Mesothelial cell of epicardium (in vitro differentiated cells): ENCODE data around the gene CCDC154. TPM values are rescaled to one million over a fixed set of nuclear protein-coding genes. Genes with fewer than 3 reads are reported as not detected.
"Not testable (repeated sequence)": the region's sequence is repeated elsewhere in the genome, so short reads cannot be mapped to it uniquely, and the experiment has no call there.

Source experiments
- DNase-seq, 2 experiments: peaks; one replicate each; pipeline ENCODE4 v3.0.0; 2021; ENCODE audit warnings: low spot score in 2 of 2; ENCODE audit not compliant: unreplicated experiment in 2 of 2
- H3K27ac Mint-ChIP-seq: 2 replicates; pipeline ENCODE4 v1.8.0; 2021; ENCODE audit warnings: mixed read lengths
- H3K27me3 Mint-ChIP-seq: 2 replicates; pipeline ENCODE4 v1.8.0; 2021; ENCODE audit warnings: low read depth, mixed read lengths
- H3K36me3 Mint-ChIP-seq: 2 replicates; pipeline ENCODE4 v1.8.0; 2021; ENCODE audit warnings: mixed read lengths
- H3K4me1 Mint-ChIP-seq: 2 replicates; pipeline ENCODE4 v1.8.0; 2021; ENCODE audit warnings: mixed read lengths
- H3K4me3 Mint-ChIP-seq: 2 replicates; pipeline ENCODE4 v1.8.0; 2021; ENCODE audit warnings: mild to moderate bottlenecking, moderate library complexity, mixed read lengths
- H3K9me3 Mint-ChIP-seq: 2 replicates; pipeline ENCODE4 v1.8.0; 2021; ENCODE audit warnings: mixed read lengths
- CTCF ChIP-seq: fragments of 200-600 bp; sonication (generic); IDR thresholded peaks from one replicate; pipeline ENCODE4 v1.5.0; 2021; ENCODE audit warnings: antibody characterized with exemption; ENCODE audit not compliant: unreplicated experiment
- total RNA-seq: library from RNA; stranded (reverse); gene quantifications from 3 replicates; pipeline ENCODE4 v1.2.1, GENCODE V29; 2021

Gene CCDC154
- total RNA-seq, 1 donor from 2014 or later: 5.6 TPM

- TF ChIP-seq CTCF: no peak
- H3K4me3 Mint-ChIP-seq: no peak overlapping the region
- no peaks in the 10 kb centered on the region for H3K27me3 Mint-ChIP-seq
- no peaks in the 10 kb centered on the region for H3K4me1 Mint-ChIP-seq
- H3K27ac Mint-ChIP-seq: no peak overlapping the region
- no peak for DNase-seq
- H3K36me3 Mint-ChIP-seq: peaks cover 2% of the 10 kb centered on the region
- no peaks in the 10 kb centered on the region for H3K9me3 Mint-ChIP-seq
Measured at GRCh38 chr16:1445518-1446203, 1.3 kb upstream of the CCDC154 start.

- Mint-ChIP-seq H3K27me3 (no peaks in the 10 kb centered on the region), H3K4me1 (no peaks in the 10 kb centered on the region), H3K27ac (no peak overlapping the region), H3K9me3 (no peaks in the 10 kb centered on the region), H3K36me3 (peaks cover 2% of the 10 kb centered on the region), H3K4me3 (no peak overlapping the region)
- DNase-seq: no peak
- TF ChIP-seq CTCF: no peak
Measured at GRCh38 chr16:1444730-1445517, 568 bp upstream of the CCDC154 start.

- no peak for TF ChIP-seq CTCF
- Mint-ChIP-seq H3K27me3 (no peaks in the 10 kb centered on the region), H3K4me3 (no peak overlapping the region), H3K4me1 (no peaks in the 10 kb centered on the region), H3K27ac (no peak overlapping the region), H3K9me3 (no peaks in the 10 kb centered on the region), H3K36me3 (no peaks in the 10 kb centered on the region)
- DNase-seq: no peak
Measured at GRCh38 chr16:1443403-1443973, 868 bp downstream of the CCDC154 start.

- no peaks in the 10 kb centered on the region for H3K27me3 Mint-ChIP-seq
- H3K27ac Mint-ChIP-seq: no peak overlapping the region
- H3K9me3 Mint-ChIP-seq: no peaks in the 10 kb centered on the region
- TF ChIP-seq CTCF: no peak
- H3K4me1 Mint-ChIP-seq: no peaks in the 10 kb centered on the region
- no peak overlapping the region for H3K4me3 Mint-ChIP-seq
- DNase-seq: no peak
- no peaks in the 10 kb centered on the region for H3K36me3 Mint-ChIP-seq
Measured at GRCh38 chr16:1442697-1443096, 1.7 kb downstream of the CCDC154 start.

- no peak overlapping the region for H3K27ac Mint-ChIP-seq
- H3K9me3 Mint-ChIP-seq: no peaks in the 10 kb centered on the region
- no peaks in the 10 kb centered on the region for H3K27me3 Mint-ChIP-seq
- no peaks in the 10 kb centered on the region for H3K4me1 Mint-ChIP-seq
- no peak for TF ChIP-seq CTCF
- H3K4me3 Mint-ChIP-seq: no peak overlapping the region
- no peak for DNase-seq
- no peaks in the 10 kb centered on the region for H3K36me3 Mint-ChIP-seq
Measured at GRCh38 chr16:1441391-1441829, 2.9 kb downstream of the CCDC154 start.

- not testable (repeated sequence) for DNase-seq, H3K36me3 Mint-ChIP-seq, H3K27me3 Mint-ChIP-seq, H3K4me3 Mint-ChIP-seq, H3K27ac Mint-ChIP-seq, H3K4me1 Mint-ChIP-seq, H3K9me3 Mint-ChIP-seq
Measured at GRCh38 chr16:1439699-1440074, 4.7 kb downstream of the CCDC154 start.
